ENCODE data around the gene MN1.

MN1 gene

DNA sequence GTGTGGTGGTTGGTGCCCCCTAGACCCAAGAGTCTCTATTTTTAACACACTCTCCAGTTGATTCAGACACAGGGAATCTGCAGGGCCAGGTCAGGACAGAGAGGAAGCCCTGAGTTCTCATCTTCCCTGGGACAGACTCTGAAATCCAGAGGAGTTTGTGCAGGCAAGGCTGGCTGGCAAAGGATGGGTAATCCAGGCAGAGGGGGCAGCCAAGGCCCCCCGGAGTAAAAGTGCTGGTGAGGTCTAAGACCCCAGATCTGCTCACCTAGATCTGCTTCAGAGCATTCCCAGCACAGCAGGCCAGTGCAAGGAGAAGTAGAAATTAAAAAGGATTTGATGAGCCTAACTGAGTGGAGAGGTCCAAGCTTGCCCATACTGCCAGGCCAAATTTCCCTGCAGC lies 40.6 kb upstream of the MN1 start:
- no peaks in the 10 kb centered on the region for H3K36me3 ChIP-seq (ENCODE audit: insufficient read depth, low read depth, low read length)
- no peak overlapping the region for H3K27ac ChIP-seq (ENCODE audit: low read length)
- H3K9ac ChIP-seq (ENCODE audit: low read depth, low read length) = no peak overlapping the region
- no peaks in the 10 kb centered on the region for H3K27me3 ChIP-seq (ENCODE audit: insufficient read depth, low read length)
- peaks cover 9% of the 10 kb centered on the region; the same call in 1 of the 2 replicates for H3K4me1 ChIP-seq (ENCODE audit: insufficient read depth, low read length)
- H3K9me3 ChIP-seq (ENCODE audit: insufficient read depth, low read depth, low read length) = no peaks in the 10 kb centered on the region; the same call in 1 of the 2 replicates
- H3K4me3 ChIP-seq (ENCODE audit: low read length) = no peak overlapping the region

DNA sequence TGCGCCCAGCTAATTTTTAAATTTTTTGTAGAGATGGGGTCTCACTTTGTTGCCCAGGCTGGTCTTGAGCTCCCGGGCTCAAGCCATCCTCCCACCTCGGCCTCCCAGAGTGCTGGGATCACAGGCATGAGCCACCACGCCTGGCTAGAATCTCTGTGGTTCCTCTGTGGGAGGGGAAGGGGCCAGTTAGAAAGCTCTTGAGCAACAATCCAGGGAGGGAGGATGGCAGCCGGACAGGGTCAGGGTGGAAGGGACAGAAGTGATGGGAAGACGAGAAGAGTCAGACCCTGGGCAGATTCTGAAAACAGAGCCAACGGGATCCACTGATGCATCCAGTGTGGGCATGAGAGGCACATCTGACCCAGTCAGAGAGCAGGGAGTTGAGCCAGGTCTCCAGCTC lies 38.9 kb upstream of the MN1 start:
- no peaks in the 10 kb centered on the region; the same call in 1 of the 2 replicates for H3K9me3 ChIP-seq (ENCODE audit: insufficient read depth, low read depth, low read length)
- peaks cover 15% of the 10 kb centered on the region for H3K4me1 ChIP-seq (ENCODE audit: insufficient read depth, low read length)
- no peak overlapping the region for H3K4me3 ChIP-seq (ENCODE audit: low read length)
- H3K27me3 ChIP-seq (ENCODE audit: insufficient read depth, low read length) = no peaks in the 10 kb centered on the region
- no peaks in the 10 kb centered on the region for H3K36me3 ChIP-seq (ENCODE audit: insufficient read depth, low read depth, low read length)
- no peak overlapping the region for H3K9ac ChIP-seq (ENCODE audit: low read depth, low read length)
- no peak overlapping the region for H3K27ac ChIP-seq (ENCODE audit: low read length)

DNA sequence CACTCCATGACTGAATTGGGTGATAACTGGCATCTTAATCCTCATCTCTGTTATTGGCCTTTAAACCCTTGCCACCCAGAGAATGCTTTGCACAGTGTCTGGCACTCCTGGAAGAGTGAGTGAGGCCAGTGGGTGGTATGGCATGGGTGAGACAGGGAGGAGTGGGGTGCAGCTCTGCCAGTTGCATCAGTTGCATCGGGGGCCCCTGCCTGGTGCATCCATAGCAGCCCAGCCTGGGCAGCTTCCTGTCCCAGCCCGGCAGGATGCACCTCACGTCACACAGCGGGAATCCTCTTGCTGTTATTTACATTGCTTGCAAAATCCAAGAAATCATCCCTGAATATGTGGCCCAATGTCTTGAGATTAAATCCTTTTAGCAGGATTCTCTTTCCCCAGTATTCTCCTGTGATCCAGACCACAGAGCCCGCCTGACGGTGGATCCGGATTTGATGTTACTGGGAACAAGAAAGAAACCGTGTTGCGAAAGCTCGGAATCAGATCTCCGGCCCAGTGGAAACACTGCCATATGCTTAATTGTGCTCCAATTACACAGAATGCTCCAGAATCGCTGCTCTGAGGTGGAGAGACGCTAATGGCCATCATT lies 37.6 kb upstream of the MN1 start:
- Histone ChIP-seq H3K27me3 (ENCODE audit: insufficient read depth, low read length) (no peaks in the 10 kb centered on the region), H3K36me3 (ENCODE audit: insufficient read depth, low read depth, low read length) (no peaks in the 10 kb centered on the region), H3K27ac (ENCODE audit: low read length) (no peak overlapping the region), H3K4me3 (ENCODE audit: low read length) (no peak overlapping the region), H3K9me3 (ENCODE audit: insufficient read depth, low read depth, low read length) (no peaks in the 10 kb centered on the region; the same call in 1 of the 2 replicates), H3K9ac (ENCODE audit: low read depth, low read length) (no peak overlapping the region), H3K4me1 (ENCODE audit: insufficient read depth, low read length) (peaks cover 16% of the 10 kb centered on the region)

DNA sequence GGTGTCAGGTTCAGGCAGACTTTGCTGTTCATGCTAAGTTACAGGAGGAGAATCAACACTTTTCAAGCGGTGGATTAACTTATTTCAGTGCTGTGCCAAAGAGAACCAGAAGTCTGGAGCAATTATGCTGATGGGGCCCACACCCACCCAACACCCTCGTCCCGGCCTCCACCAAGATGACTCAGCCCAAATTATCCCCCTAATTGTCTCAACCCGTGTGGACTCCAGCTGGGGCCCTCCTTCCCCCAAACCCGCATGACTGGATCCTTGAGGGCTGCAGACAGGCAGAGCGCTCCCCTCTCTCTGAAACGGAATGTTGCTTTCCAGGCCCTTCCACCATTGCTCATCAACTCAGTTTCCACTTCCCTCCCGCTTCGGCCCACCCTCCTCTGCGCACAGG lies 34.6 kb upstream of the MN1 start:
- Histone ChIP-seq H3K9ac (ENCODE audit: low read depth, low read length) (no peak overlapping the region; the same call in 1 of the 2 replicates), H3K27ac (ENCODE audit: low read length) (no peak overlapping the region), H3K4me1 (ENCODE audit: insufficient read depth, low read length) (peaks cover 16% of the 10 kb centered on the region)

DNA sequence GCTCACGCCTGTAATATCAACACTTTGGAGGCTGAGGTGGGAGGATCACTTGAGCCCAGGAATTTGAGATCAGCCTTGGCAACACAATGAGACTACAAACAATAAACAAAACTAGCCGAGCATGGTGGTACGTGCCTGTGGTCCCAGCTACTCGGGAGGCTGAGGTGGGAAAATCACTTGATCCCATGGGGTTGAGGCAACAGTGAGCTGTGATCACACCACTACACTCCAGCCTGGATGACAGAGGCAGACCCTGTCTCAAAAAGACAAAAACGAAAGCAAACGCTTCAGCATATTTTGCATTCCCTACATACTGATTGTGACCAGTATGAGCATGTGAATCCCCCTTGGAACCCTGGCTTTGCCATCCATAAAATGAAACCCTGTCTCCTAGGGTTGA lies 33.9 kb upstream of the MN1 start:
- H3K4me3 ChIP-seq (ENCODE audit: low read length) = no peak overlapping the region
- H3K36me3 ChIP-seq (ENCODE audit: insufficient read depth, low read depth, low read length) = no peaks in the 10 kb centered on the region
- no peaks in the 10 kb centered on the region; the same call in 1 of the 2 replicates for H3K9me3 ChIP-seq (ENCODE audit: insufficient read depth, low read depth, low read length)
- H3K4me1 ChIP-seq (ENCODE audit: insufficient read depth, low read length) = peaks cover 16% of the 10 kb centered on the region
- H3K27me3 ChIP-seq (ENCODE audit: insufficient read depth, low read length) = no peaks in the 10 kb centered on the region
- H3K27ac ChIP-seq (ENCODE audit: low read length) = no peak overlapping the region
- H3K9ac ChIP-seq (ENCODE audit: low read depth, low read length) = no peak overlapping the region; the same call in 1 of the 2 replicates

More for the DNA sequence above, 34.6 kb upstream of the MN1 start:
- no peaks in the 10 kb centered on the region for H3K36me3 ChIP-seq (ENCODE audit: insufficient read depth, low read depth, low read length)
- H3K27me3 ChIP-seq (ENCODE audit: insufficient read depth, low read length) = no peaks in the 10 kb centered on the region
- no peak overlapping the region for H3K4me3 ChIP-seq (ENCODE audit: low read length)
- H3K9me3 ChIP-seq (ENCODE audit: insufficient read depth, low read depth, low read length) = no peaks in the 10 kb centered on the region; the same call in 1 of the 2 replicates

DNA sequence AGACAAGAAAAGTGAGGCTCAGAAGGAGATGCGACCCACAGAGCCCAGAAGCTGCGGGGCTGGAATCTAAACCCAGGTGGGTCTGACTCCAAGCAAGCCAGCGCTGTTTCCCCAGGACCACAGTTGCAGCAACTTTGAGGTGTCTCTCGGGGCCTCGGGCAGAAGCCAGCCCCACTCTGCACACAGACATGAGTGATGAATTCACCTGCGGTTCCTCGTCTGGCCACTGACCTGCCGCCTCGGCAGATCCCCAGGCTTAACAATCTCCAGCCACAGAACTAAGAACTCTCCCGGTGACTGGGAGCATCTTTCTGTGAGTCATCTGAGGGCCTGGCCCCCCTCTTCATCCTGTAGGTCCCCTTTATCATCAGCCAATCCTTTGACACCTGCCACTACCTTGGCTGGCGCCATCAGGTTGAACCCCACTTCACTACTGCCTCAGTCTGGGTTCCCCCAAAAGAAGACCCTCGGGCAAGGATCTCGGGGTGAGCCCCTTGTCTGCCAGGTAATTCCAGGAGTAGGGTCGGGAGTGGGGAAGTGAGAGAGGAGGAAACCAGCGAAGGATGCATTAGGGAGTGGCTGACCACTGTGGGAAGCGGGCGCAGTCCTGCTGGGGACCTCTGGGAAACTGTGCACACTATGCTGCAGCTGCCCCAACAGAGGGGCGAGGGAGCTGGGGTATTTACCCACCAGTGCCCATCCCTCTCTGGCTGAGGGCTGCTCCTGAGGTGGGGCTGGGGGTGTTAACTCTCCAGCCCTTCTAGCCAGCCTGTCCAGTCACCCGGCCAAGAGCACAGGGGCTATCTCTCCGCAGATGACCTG lies 33.0 kb upstream of the MN1 start:
- no peak overlapping the region for H3K9ac ChIP-seq (ENCODE audit: low read depth, low read length)
- no peaks in the 10 kb centered on the region for H3K27me3 ChIP-seq (ENCODE audit: insufficient read depth, low read length)
- H3K9me3 ChIP-seq (ENCODE audit: insufficient read depth, low read depth, low read length) = no peaks in the 10 kb centered on the region; the same call in 1 of the 2 replicates
- H3K36me3 ChIP-seq (ENCODE audit: insufficient read depth, low read depth, low read length) = no peaks in the 10 kb centered on the region
- no peak overlapping the region for H3K27ac ChIP-seq (ENCODE audit: low read length)
- H3K4me1 ChIP-seq (ENCODE audit: insufficient read depth, low read length) = peaks cover 15% of the 10 kb centered on the region
- H3K4me3 ChIP-seq (ENCODE audit: low read length) = no peak overlapping the region

DNA sequence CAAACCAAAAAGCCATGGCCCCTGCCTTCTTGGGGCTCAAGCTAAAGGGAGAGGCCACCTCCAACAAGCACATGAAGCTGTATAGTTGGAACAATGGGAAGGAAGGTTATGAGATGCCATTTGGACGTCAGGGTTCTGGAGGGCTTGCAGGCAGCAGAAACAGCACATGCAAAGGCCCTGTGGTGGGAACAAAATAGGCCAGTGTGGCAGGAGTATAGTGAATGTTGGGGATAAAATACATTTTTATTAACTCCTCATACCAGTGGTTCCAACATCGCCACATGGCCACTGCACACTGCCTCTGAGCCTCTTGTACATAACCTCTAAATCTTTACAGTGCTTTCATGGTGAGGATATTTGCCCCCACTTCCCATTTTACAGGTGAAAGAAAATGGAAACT lies 32.2 kb upstream of the MN1 start:
- Histone ChIP-seq H3K9ac (ENCODE audit: low read depth, low read length) (no peak overlapping the region), H3K4me3 (ENCODE audit: low read length) (no peak overlapping the region), H3K27ac (ENCODE audit: low read length) (no peak overlapping the region), H3K36me3 (ENCODE audit: insufficient read depth, low read depth, low read length) (no peaks in the 10 kb centered on the region), H3K4me1 (ENCODE audit: insufficient read depth, low read length) (peaks cover 9% of the 10 kb centered on the region), H3K27me3 (ENCODE audit: insufficient read depth, low read length) (no peaks in the 10 kb centered on the region), H3K9me3 (ENCODE audit: insufficient read depth, low read depth, low read length) (no peaks in the 10 kb centered on the region; the same call in 1 of the 2 replicates)

DNA sequence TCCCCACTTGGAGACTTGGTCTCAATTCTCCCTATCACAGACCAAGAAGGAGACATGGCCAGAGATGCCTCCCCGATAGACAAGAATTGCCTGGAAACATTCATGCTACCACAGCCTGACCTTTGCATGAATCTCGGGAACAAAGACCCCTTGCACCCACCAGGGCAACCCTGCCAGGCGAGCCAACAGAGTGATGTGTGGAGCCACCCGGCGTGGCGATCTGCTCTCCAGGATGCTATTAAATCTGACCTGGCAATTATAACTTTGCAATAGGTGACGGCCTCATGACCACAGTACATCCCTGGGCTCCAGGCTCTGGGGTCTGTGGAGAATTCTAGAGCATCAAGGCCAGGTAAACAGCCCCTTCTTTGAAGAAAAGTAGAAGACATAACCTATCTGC lies 31.1 kb upstream of the MN1 start:
- Histone ChIP-seq H3K9ac (ENCODE audit: low read depth, low read length) (no peak overlapping the region), H3K4me1 (ENCODE audit: insufficient read depth, low read length) (peaks cover 9% of the 10 kb centered on the region), H3K4me3 (ENCODE audit: low read length) (no peak overlapping the region), H3K36me3 (ENCODE audit: insufficient read depth, low read depth, low read length) (no peaks in the 10 kb centered on the region), H3K9me3 (ENCODE audit: insufficient read depth, low read depth, low read length) (no peaks in the 10 kb centered on the region), H3K27me3 (ENCODE audit: insufficient read depth, low read length) (no peaks in the 10 kb centered on the region), H3K27ac (ENCODE audit: low read length) (no peak overlapping the region)

DNA sequence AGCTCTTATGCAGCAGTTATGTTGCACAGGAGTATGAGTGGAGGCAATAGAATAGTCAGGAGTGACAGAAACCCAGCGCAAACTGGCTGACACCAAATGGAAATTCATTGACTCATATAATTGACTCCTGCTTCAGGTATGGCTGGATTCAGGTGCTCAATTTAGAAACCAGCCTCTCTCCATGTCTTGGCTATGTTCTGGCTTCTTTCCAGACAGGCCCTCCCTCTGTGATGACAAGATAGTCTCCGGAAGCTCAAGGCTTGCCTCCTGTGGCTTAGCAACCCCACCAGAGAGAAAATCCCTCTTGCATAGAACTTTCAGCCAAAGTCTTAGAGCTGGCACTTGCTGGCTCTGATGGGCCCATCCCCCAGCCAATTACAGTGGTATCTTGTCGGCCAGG lies 28.1 kb upstream of the MN1 start:
- Histone ChIP-seq H3K27me3 (ENCODE audit: insufficient read depth, low read length) (no peaks in the 10 kb centered on the region), H3K4me1 (ENCODE audit: insufficient read depth, low read length) (no peaks in the 10 kb centered on the region), H3K9me3 (ENCODE audit: insufficient read depth, low read depth, low read length) (no peaks in the 10 kb centered on the region), H3K36me3 (ENCODE audit: insufficient read depth, low read depth, low read length) (no peaks in the 10 kb centered on the region), H3K4me3 (ENCODE audit: low read length) (no peak overlapping the region), H3K9ac (ENCODE audit: low read depth, low read length) (no peak overlapping the region), H3K27ac (ENCODE audit: low read length) (no peak overlapping the region)

DNA sequence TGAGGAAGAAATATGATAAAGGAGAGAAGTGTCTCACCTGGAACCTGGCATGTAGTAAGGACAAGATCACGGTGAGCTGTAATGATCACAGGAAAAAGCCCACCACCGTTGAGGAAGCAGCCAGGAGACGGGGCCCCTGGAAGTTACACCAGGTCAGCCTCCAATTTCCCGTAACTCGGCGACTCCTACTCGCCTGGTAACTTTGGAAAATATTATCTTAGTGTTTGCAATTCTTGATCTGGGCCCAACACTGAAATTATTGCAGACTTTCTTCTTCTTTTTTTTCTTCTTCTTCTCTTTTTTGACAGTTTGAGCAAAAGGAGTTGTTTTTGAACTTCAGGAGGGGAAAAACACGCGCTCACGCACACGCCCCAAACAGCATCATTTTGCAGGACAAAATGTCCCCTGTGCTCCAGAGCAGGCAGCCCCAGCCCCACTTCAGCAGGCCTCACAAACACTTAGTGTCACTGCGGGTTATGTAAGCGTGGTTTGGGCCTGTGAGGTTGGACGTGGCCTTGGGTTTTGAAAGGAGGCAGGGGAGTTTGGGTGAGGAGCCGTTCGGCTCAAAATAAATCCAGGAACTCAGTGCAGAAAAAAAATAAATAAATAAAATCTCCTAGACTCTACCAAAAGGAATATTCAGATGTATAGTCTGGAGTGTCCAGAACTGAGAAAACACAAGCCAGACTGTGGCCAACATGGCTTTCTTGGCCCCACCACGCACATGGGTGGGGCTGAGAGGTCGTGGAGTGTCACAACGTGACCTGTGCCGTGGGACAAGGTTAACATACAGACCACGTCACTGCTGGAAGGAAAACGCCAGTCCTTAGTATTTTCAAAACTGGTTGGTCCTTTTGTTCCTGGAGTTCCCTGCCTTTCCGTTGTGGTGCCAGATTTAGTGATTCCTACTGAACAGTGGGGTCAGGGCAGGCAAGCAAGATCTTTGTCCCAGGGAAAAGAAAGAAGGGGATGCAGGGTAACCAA lies 26.3 kb upstream of the MN1 start:
- no peak overlapping the region for H3K9ac ChIP-seq (ENCODE audit: low read depth, low read length)
- no peaks in the 10 kb centered on the region for H3K9me3 ChIP-seq (ENCODE audit: insufficient read depth, low read depth, low read length)
- H3K36me3 ChIP-seq (ENCODE audit: insufficient read depth, low read depth, low read length) = no peaks in the 10 kb centered on the region
- H3K27me3 ChIP-seq (ENCODE audit: insufficient read depth, low read length) = no peaks in the 10 kb centered on the region
- H3K27ac ChIP-seq (ENCODE audit: low read length) = no peak overlapping the region
- H3K4me3 ChIP-seq (ENCODE audit: low read length) = no peak overlapping the region
- no peaks in the 10 kb centered on the region for H3K4me1 ChIP-seq (ENCODE audit: insufficient read depth, low read length)

DNA sequence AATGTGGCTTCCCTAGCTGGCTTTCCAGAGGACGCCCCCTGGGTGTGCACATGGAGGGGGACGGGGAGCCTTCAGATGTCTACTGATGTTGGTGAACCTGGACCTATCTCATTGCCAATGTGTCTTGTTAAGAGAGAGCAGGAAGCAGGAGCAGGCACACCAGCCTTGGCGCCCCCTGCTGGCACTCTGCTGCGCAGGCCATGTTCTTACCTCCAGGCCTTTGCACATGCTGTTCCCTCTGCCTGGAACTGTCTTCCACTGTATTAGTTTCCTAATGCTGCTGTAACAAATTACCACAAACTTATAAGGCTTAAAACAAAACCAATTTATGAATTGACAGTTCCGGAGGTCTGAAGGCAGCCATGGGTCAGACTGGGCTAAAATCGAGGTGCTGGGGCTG lies 23.6 kb upstream of the MN1 start:
- no peaks in the 10 kb centered on the region for H3K9me3 ChIP-seq (ENCODE audit: insufficient read depth, low read depth, low read length)
- no peaks in the 10 kb centered on the region for H3K27me3 ChIP-seq (ENCODE audit: insufficient read depth, low read length)
- H3K9ac ChIP-seq (ENCODE audit: low read depth, low read length) = no peak overlapping the region
- H3K4me1 ChIP-seq (ENCODE audit: insufficient read depth, low read length) = no peaks in the 10 kb centered on the region
- H3K27ac ChIP-seq (ENCODE audit: low read length) = no peak overlapping the region
- no peaks in the 10 kb centered on the region for H3K36me3 ChIP-seq (ENCODE audit: insufficient read depth, low read depth, low read length)
- H3K4me3 ChIP-seq (ENCODE audit: low read length) = no peak overlapping the region
